GM19240 (cell line): ENCODE results near the gene CHRM1.
A peak's percentile ranks its signal among the peaks of the same experiment; 100 is the strongest.

ENCODE experiments used
- DNase-seq: peaks from one replicate; pipeline ENCODE4 v3.0.0; 2011; ENCODE audit warnings: low spot score; ENCODE audit not compliant: insufficient read length

CHRM1 gene

GRCh38 chr11:62905927-62906531 lies 15.1 kb downstream of the CHRM1 start:
- peak; percentile 91 for DNase-seq

DNA sequence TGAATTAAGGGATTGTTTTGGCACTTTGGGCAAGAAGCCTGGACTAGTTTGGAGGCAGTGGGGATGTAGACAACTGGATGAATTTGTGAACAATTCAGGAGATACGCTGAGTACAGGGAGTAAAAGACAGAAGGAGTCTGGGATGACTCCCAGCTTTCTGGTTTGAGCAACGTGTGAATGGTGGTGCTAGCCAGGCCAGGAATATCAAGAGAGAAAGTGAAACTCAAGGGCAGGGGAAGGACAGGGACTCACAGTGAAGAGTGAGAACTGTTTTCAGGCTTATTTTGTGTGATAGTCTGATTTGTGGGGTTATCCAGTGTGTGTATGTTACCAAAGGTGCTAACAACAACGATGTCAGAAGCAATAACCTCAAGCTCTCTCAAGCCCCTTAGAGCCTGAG lies 15.9 kb downstream of the CHRM1 start:
- DNase-seq = no peak

DNA sequence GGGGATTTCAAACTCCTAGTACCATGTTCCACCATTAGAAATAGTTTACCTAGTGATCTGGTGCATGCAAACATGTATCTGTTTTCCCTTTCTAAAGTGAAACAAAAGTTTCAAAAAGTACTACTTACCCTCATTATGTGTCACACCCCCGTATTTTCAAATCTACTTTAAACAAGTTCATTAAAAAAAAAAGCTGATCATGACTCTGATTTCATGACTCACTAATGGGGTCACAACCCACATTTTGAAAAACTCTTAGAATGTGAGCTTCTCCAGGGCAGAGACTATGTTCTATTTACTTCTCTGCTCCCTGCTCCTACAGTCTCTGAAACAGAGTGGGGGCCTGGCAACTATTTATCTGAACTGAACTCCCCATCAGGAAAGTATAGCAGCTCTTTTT lies 18.2 kb downstream of the CHRM1 start:
- DNase-seq = no peak

DNA sequence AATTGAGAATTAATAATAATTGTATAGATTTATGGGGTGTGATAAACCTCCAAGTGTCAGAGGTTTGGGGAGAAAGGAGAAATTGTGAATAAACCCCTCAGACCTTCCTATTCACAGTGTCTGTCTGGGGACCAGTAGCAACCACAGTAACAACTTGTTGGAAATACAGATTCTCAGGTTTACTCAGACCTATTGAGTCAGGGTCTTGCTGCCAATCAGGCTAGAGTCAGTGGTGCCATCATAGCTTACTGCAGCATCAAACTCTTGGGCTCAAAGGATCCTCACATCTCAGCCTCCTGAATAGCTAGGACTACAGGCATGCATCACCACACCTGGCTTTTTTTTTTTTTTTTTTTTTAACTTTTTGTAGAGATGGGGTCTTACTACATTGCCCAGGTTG lies 23.1 kb downstream of the CHRM1 start:
- no peak for DNase-seq

- DNase-seq = no peak
Observed at GRCh38 chr11:62897311-62897710, 23.9 kb downstream of the CHRM1 start.

DNA sequence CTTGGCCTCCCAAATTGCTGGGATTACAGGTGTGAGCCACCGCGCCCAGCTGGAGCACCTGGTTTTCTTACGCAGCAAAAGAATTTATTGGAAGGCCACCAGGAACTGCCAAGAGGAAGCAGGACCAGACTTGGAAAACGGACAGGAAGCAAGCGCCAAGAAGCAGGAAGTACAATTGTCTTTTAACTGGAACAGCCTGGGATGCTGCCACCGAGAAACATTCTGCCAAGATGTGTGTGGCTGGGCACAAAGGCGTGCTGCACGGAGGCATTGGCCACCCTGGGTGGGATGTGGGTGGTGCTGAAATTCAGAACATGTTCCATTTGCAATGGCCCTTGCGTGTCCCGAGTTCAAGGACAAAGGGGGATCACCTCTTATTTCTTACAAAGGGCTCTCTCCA lies 25.1 kb downstream of the CHRM1 start:
- no peak for DNase-seq

DNA sequence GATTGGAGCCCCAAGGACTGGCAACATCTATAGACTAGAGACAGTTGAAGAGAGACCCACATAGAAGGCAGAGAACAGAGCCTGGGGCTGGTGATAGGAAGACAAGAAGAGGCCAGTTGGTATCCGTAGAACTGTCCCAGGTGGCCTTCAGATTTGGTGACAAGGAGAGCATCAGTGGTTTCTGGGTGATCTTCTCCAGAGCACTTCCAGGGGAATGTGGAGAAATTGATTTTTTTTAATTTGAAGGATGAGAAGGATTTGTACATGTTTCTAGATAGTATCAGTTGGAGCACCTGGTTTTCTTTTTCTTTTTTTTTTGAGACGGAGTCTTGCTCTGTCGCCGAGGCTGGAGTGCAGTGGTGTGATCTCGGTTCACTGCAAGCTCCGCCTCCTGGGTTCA lies 25.7 kb downstream of the CHRM1 start:
- DNase-seq = no peak

GRCh38 chr11:62892077-62892922 lies 28.9 kb downstream of the CHRM1 start:
- DNase-seq = no peak

- no peak for DNase-seq
Observed at GRCh38 chr11:62889484-62890437, 31.4 kb downstream of the CHRM1 start.

- no peak for DNase-seq
Observed at GRCh38 chr11:62889126-62889483, 32.1 kb downstream of the CHRM1 start.

GRCh38 chr11:62888406-62888805 lies 32.8 kb downstream of the CHRM1 start:
- DNase-seq = no peak

DNA sequence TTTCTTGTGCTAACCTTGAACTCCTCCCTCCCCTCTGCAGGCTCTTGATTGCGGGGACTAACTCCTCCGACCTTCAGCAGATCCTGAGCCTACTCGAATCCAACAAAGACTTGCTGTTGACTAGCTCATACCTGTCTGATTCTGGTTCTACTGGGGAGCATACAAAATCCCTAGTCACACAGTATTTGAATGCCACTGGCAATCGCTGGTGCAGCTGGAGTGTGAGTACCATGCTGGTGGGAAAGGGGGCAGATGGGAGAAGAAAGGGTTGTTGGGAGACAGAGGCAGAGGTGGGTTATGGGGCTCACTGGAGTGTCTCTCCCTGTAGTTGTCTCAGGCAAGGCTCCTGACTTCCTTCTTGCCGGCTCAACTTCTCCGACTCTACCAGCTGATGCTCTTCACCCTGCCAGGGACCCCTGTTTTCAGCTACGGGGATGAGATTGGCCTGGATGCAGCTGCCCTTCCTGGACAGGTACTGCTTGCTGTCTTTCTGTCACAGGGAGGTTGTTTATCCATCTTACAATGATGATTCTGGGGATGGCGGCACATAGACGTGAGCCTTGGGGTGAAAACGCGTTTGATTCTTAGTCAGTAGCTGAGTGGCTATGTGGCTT lies 35.9 kb downstream of the CHRM1 start:
- no peak for DNase-seq

GRCh38 chr11:62883673-62884072 lies 37.5 kb downstream of the CHRM1 start:
- no peak for DNase-seq

DNA sequence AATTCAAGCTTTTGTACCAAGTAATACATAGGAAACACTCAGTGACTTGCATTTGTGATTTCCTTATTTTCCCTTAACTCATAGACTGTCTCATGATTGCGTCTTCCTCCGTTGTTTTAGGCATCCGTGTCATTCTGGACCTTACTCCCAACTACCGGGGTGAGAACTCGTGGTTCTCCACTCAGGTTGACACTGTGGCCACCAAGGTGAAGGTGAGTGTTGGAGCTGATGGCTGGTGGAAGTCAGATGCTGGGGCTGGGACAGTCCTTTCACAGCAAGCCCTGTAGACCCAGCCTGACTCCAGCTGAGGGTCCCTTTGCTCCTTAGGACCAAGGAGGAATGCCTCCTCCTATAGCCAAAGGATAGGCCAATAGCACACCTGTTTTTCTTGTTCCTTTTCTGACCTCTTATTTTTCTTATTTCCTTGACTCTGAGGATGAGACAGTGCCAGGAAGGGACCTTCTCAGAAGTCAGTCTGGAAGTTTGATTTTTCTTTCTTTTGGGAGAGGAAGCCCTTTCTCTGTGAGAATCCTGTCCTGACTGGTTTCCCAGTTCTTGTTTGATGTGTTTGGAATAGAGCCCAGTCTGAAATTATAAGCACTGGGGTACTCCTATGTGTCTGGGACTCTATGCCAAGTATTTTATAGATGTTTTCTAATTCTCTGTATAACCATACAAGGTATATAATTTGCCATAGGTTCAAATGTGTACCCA lies 38.2 kb downstream of the CHRM1 start:
- no peak for DNase-seq

DNA sequence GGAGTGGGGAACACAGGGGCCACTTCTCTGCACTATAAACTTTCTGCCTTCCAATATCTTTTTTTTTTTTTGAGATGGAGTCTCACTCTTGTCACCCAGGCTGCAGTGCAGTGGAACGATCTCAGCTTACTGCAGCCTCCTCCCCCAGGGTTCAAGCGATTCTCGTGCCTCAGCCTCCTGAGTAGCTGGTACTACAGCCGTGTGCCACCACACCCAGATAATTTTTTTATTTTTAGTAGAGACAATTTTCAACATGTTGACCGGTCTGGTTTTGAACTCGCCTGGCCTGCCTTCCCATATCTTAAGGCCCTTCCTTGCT lies 38.8 kb downstream of the CHRM1 start:
- DNase-seq = no peak

DNA sequence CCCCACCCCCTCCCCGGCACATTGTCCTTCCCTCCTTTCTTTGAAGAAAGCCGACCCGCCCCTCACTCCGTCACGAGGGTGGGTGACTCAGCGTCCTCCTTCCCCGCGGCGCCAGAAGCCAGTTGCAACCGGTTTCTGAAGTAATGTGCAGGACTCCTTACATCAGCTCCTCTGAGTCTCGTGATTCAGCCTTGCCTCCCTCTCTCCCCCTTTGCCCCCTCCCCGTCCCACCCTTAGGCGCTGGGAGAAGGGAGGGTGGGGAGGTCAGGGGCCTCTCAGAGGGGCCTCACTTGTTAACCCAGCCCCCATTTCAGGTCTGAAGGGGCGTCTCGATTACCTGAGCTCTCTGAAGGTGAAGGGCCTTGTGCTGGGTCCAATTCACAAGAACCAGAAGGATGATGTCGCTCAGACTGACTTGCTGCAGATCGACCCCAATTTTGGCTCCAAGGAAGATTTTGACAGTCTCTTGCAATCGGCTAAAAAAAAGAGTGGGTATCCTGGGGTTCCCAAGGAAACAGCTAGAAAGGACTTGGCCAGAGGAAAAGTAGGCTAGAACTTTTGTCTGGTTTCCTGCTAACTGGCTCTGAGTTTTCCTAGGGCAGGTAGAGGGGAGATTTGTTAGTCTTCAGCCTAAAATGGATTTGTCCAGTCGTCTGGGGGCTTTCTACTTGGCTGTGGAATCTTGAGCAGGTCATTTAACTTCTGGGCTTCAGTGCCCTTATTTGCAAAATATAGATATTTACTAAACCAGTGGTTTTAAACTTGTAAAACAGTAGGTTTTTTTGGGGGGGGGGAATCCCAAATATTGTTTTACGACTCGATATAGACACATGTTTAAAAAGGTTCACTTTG lies 39.4 kb downstream of the CHRM1 start:
- peak; percentile 76 for DNase-seq

GRCh38 chr11:62880803-62881578 lies 40.2 kb downstream of the CHRM1 start, which contains the start of gene SLC3A2:
Gene SLC3A2, plus strand, starts transcription at chr11:62880896. Its CDS starts 128 bp downstream, at chr11:62881024.
- DNase-seq = peak; percentile 79

GRCh38 chr11:62880231-62880802 lies 40.8 kb downstream of the CHRM1 start:
- DNase-seq = no peak
